Body of pancreas (tissue), 4 donors: ENCODE results near the gene RNF181. TPM values are rescaled to one million over a fixed set of nuclear protein-coding genes. Genes with fewer than 3 reads are reported as not detected.

Source experiments
- ATAC-seq: fragments of 150-250 bp; one replicate; pipeline ENCODE4 v1.9.1; 2016
- DNase-seq, 4 donors: peaks; one replicate each; pipeline ENCODE4 v3.0.0-alpha.2; 2019
- H3K27ac ChIP-seq, 4 donors: fragments of 200-600 bp; sonication (generic); 1 replicate in 3 of 4; 2 replicates in 1 of 4; pipeline versions ENCODE4 v1.5.1 to v1.6.1; 2016 to 2019; ENCODE audit warnings: mild to moderate bottlenecking in 1 of 4, mixed read lengths in 1 of 4, moderate library complexity in 1 of 4
- H3K27me3 ChIP-seq, 2 donors: fragments of 200-600 bp; sonication (generic); one replicate each; pipeline ENCODE4 v1.6.0; 2016; ENCODE audit warnings: mild to moderate bottlenecking in 1 of 2
- H3K36me3 ChIP-seq, 2 donors: fragments of 200-600 bp; sonication (generic); replicated peaks in 1 of 2; 2 replicates each; pipeline ENCODE4 v1.5.1; 2016; ENCODE audit warnings: low read depth in 2 of 2; ENCODE audit not compliant: insufficient read depth in 1 of 2
- H3K4me1 ChIP-seq: fragments of 200-600 bp; sonication (generic); one replicate; pipeline ENCODE4 v1.6.0; 2016
- H3K4me3 ChIP-seq, 2 donors: fragments of 200-600 bp; sonication (generic); 1 replicate in 1 of 2; 2 replicates in 1 of 2; pipeline ENCODE4 v1.5.1; 2016 to 2019
- H3K9me3 ChIP-seq, 3 donors: fragments of 200-600 bp; sonication (generic); 1 replicate in 2 of 3; 2 replicates in 1 of 3; pipeline ENCODE4 v1.5.1; 2016
- POLR2A ChIP-seq, 3 donors: fragments of 450-650 bp; IDR thresholded peaks; one replicate each; pipeline ENCODE4 v1.6.1; 2016; ENCODE audit warnings: antibody characterized with exemption in 3 of 3, mild to moderate bottlenecking in 2 of 3
- WGBS, 2 donors: methylation state at CpG; one replicate each; pipeline ENCODE4 v1.1.5; 2017; 5-methylcytosine and 5-hydroxymethylcytosine counted together
- intact Hi-C: fragments of 100-400 bp; cut with DNase I; formaldehyde crosslinking; loops from one replicate; pipeline ENCODE4 v1.15.1; 2023
- total RNA-seq, 2 donors: library from RNA; depleted of rRNA; stranded (reverse); fragments of >200 nt; gene quantifications; one replicate each; pipeline ENCODE4 v1.1.0, GENCODE V29; 2016
- TF ChIP-seq, protein P1 (sequence below), 7 experiments: fragments of 450-650 bp in 4 of 7; fragments of 200-600 bp in 3 of 7; sonication (generic) in 3 of 7; IDR thresholded peaks; one replicate each; pipeline ENCODE4 v1.5.1; 2016 to 2019; ENCODE audit warnings: antibody characterized with exemption in 7 of 7

RNF181 gene
- total RNA-seq, 2 donors from 2014 or later = 54.4 to 89.5 TPM

DNA sequence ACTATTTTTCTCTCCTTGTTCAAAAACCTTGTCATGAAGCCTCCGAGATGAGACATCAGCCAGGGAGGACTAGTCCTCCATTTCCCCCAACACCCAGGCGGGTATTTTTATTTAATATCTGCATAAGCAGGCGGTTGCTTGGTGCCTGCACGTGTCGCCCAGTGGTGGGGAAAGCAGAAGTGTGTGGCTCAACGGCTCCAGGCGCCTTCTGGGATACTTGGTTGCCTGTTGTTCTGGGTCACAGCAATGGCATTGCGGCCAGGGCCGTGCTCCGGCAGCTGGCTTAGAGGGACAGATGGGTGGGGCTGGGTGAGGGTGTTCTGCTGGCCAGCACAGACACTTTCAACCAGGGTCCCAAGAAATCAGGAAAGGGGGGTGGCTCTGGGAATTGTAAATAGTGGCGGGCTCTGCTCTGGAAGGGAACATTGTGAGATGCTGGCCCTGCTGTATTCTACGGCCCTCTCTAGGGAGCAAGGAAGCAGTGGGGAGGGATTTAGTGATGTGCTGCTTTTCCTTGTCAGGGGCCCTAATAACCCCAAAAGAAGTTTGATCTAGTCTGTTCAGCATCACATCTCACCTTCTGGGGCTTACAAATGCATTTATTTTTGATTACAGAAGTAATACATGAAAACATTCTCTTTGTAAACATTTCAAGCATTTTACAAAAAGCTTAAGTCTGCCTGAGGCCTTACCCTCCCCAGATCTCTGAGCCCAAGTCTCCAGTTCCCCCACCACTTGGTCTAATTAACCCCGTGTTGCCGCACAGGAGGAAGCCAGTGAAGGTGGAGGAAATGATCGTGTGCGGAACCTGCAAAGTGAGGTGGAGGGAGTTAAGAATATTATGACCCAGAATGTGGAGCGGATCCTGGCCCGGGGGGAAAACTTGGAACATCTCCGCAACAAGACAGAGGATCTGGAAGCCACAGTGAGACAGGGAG lies 17.0 kb upstream of the RNF181 start:
- intact Hi-C loops = no loop called here
- peak; percentile 52 for ATAC-seq
- peaks cover 0 to 4% of the 10 kb centered on the region in 2 donors for H3K36me3 ChIP-seq
- 17 to 21% methylated on average over 14 to 19 of the region's 19 CpGs for WGBS, 2 donors
- H3K4me1 ChIP-seq = peaks cover 30% of the 10 kb centered on the region
- peak overlapping the region; percentile 84 to 94 (median 86) for H3K27ac ChIP-seq
- no peaks in the 10 kb centered on the region for H3K9me3 ChIP-seq
- no peaks in the 10 kb centered on the region for H3K27me3 ChIP-seq
- peak overlapping the region; percentile 41 to 53 for H3K4me3 ChIP-seq
- peak; percentile 44 to 65 (median 64) for DNase-seq
- TF ChIP-seq, protein P1, sequence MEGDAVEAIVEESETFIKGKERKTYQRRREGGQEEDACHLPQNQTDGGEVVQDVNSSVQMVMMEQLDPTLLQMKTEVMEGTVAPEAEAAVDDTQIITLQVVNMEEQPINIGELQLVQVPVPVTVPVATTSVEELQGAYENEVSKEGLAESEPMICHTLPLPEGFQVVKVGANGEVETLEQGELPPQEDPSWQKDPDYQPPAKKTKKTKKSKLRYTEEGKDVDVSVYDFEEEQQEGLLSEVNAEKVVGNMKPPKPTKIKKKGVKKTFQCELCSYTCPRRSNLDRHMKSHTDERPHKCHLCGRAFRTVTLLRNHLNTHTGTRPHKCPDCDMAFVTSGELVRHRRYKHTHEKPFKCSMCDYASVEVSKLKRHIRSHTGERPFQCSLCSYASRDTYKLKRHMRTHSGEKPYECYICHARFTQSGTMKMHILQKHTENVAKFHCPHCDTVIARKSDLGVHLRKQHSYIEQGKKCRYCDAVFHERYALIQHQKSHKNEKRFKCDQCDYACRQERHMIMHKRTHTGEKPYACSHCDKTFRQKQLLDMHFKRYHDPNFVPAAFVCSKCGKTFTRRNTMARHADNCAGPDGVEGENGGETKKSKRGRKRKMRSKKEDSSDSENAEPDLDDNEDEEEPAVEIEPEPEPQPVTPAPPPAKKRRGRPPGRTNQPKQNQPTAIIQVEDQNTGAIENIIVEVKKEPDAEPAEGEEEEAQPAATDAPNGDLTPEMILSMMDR (IDR thresholded peaks at IDR 0.05) = no peak
- TF ChIP-seq POLR2A (IDR thresholded peaks at IDR 0.05) = peak in 1 of 3 donors; percentile 14

DNA sequence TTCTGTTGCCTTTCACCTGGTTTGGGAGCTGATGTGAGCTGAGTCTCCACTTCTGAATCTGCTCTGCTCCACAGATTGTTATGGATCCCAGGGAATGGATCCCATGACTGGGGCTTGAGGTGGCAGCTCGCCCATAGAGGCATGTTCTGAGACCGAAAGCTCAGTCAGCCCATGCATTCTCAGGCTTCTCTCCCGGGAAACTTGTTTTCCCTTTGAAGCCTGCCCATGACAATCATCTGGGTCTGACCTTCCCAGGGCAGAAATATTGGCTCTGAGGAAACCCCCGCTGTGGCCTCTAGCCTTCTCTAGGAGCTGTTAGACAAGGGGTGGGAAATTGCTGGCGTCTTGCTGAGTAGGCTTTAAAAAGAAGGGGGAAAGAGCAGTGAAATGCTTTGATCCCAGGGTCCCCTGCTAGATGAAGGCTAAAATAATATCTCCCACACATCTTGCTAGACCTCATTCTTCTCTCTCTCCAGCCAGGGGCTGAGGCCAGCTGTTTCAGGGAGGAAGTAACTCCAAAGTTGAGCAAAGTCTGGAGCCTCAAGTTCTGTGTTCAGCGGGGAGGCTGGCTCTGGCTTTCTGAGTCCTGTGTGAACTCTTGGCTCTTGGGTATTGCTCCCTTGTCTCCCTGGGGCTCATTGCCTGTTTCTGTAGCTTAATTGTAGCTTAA lies 16.1 kb upstream of the RNF181 start:
- no peaks in the 10 kb centered on the region for H3K9me3 ChIP-seq
- H3K4me1 ChIP-seq = peaks cover 39% of the 10 kb centered on the region
- no peaks in the 10 kb centered on the region for H3K27me3 ChIP-seq
- no peak for TF ChIP-seq POLR2A (IDR thresholded peaks at IDR 0.05)
- TF ChIP-seq, protein P1 (IDR thresholded peaks at IDR 0.05) = no peak
- H3K36me3 ChIP-seq = peaks cover 0 to 4% of the 10 kb centered on the region in 2 donors
- no peak overlapping the region for H3K4me3 ChIP-seq
- ATAC-seq (no peak), DNase-seq (peak in 1 of 4 donors; percentile 51)
- 28 to 34% methylated on average over 6 of the region's 6 CpGs for WGBS, 2 donors
- intact Hi-C loops = no loop called here
- H3K27ac ChIP-seq = peak overlapping the region; percentile 84 to 94 (median 86)

DNA sequence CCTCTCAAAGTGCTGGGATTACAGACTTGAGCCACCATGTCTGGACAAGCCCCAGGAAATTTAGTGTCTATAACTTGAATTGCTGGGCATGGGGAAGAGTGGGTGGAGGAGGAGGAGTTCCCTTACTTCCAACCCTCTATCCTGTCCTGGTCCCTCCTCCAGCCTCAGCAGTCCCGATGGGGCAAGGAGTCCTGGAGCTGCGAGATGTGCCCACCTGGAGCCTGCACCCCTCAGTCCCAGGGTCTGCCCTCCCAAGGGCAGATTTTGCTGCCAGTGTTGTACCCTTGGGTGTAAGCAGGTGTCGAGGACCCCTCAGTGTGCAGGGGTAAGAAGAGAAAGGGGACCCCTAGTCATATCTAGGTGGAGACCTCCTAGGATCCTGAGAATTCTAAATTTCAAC lies 15.3 kb upstream of the RNF181 start:
- Histone ChIP-seq H3K9me3 (no peaks in the 10 kb centered on the region), H3K4me1 (peaks cover 47% of the 10 kb centered on the region), H3K27me3 (no peaks in the 10 kb centered on the region), H3K27ac (peak overlapping the region in 2 of 4 donors; percentile 84 to 88), H3K4me3 (no peak overlapping the region), H3K36me3 (peaks cover 0 to 4% of the 10 kb centered on the region in 2 donors)
- DNase-seq (no peak), ATAC-seq (no peak)
- whole genome bisulfite sequencing, 2 donors = 79 to 84% methylated on average over 3 of the region's 3 CpGs
- intact Hi-C loops = no loop called here
- TF ChIP-seq, protein P1 (IDR thresholded peaks at IDR 0.05) = no peak
- no peak for TF ChIP-seq POLR2A (IDR thresholded peaks at IDR 0.05)

DNA sequence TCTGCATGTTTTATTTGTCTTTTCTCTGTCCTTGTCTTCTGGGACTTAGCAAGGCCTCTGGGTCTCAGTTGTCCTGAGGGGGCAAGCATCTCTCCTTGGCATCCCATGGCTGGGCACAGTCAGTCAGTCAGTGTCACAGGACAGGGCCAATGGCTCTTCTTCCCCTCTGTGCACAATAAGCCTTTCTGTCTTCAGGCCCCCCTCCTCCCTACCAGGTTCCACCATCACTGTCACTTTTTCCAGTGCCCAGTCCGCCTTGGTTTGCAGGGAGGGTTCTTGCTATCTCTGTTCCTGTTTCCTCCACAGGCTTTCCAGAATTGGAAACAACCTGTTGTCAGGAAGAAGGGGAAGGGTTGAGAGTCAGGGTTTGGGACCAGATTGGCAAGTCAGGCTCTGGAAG lies 13.1 kb upstream of the RNF181 start:
- H3K4me3 ChIP-seq = no peak overlapping the region
- no peak overlapping the region for H3K27ac ChIP-seq
- H3K4me1 ChIP-seq = peaks cover 53% of the 10 kb centered on the region
- H3K9me3 ChIP-seq = no peaks in the 10 kb centered on the region
- ATAC-seq (no peak), DNase-seq (no peak)
- intact Hi-C loops = no loop called here
- 69 to 91% methylated on average over 1 of the region's 1 CpG for WGBS, 2 donors
- no peaks in the 10 kb centered on the region for H3K27me3 ChIP-seq
- H3K36me3 ChIP-seq = peaks cover 0 to 4% of the 10 kb centered on the region in 2 donors
- TF ChIP-seq, protein P1 (IDR thresholded peaks at IDR 0.05) = no peak
- TF ChIP-seq POLR2A (IDR thresholded peaks at IDR 0.05) = no peak
